GM04504 (cell line): ENCODE results near the gene ISLR.
A peak's percentile ranks its signal among the peaks of the same experiment; 100 is the strongest.

Source experiments
- DNase-seq: peaks from one replicate; pipeline ENCODE4 v3.0.0-alpha.2; 2012; ENCODE audit warnings: low read depth

ISLR gene, protein sequence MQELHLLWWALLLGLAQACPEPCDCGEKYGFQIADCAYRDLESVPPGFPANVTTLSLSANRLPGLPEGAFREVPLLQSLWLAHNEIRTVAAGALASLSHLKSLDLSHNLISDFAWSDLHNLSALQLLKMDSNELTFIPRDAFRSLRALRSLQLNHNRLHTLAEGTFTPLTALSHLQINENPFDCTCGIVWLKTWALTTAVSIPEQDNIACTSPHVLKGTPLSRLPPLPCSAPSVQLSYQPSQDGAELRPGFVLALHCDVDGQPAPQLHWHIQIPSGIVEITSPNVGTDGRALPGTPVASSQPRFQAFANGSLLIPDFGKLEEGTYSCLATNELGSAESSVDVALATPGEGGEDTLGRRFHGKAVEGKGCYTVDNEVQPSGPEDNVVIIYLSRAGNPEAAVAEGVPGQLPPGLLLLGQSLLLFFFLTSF

GRCh38 chr15:74173380-74174218 lies at the start of gene ISLR:
TSS of gene ISLR (plus strand) at chr15:74173710. CDS start at chr15:74174859, 1,149 bp downstream.
- no peak for DNase-seq

- no peak for DNase-seq
These were observed 49.3 kb upstream of the ISLR start for GRCh38 chr15:74124196-74124595.

DNA sequence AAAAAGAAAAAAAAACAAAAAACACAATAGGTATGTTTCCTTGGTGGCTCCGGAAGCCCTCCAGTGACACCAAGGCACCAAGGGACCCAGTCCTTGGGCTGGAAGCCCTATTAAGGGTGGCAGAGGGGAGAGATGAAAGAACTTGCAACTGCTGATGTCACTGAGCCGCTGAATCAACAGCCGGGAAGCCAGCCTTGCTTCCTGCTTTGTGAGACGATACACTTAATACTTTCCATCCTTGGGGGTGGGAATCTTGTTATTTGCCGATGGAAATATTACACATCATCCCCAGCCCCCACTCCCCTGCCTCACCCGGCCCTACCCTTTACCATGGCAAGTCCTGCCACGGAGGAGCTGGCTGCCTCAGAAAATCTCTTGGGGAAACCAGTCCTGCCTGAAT lies 48.8 kb upstream of the ISLR start:
- DNase-seq, result no peak

DNA sequence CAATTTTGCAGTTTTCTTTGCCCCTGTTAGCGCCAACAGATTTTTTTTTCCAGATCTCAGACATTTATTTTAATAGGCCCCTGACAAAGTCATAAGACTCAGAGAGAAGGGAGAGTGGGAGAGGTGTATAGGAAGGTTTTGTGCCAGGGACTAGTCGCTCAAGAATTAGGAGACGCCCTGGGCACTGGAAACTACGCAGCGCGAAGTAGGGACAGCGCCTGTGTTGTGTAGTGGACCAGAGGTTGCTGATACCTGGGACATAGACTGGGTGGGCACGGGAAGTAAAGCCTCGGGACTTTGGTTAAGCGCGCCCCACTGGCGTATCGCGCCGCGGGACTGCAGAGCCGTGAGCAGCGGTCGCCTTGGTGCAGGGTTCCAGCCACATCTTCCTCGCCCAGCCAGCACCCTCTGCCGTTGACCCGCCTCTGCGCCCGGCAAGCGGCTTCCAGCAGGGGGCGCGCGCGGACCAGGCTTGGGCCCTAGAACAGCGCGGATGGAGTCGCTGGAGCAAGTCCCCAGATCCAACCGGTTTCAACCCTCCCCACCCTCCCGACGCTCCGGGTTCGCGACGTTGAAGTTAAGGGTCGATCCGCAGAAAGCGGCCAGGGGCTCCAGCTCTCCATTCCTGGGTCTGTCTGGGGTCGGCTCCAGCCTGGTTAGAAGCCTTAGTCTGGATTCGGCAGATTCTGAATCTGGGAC lies 46.1 kb upstream of the ISLR start:
- peak; percentile 62 for DNase-seq

GRCh38 chr15:74127954-74128784 lies 45.3 kb upstream of the ISLR start:
- DNase-seq, result no peak

- no peak for DNase-seq
These were observed 44.5 kb upstream of the ISLR start for GRCh38 chr15:74128785-74129585.

DNA sequence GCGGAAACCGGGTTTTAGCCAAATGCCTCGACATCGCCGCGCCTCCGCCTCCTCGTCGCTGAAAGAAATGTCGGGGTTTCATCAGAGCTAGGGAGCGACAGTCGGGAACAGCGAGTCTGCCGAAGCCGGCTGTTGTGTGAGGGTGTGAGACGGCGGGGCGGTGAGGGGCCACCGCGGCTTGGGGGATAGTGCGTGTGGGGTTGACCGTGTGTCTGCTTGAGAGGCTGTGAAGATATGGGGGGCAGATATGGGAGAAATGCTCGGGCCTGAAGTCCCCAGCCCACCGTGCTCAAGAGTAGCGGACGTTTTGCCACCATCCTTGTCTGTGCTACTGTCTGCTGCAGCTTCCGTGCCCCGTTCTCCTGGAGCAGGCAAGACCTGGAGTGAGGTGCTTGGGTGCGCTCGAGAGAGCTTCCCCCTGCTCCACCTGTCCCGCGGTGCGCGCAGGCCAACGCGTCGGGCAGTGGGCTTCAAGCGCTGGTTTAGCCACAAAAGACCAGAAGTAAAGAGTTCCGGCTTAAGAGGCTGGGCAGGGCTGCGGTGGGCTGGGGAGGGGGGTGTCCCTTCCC lies 43.8 kb upstream of the ISLR start:
- DNase-seq, result no peak

GRCh38 chr15:74130155-74130848 lies 43.2 kb upstream of the ISLR start, which contains the start of gene ISLR2:
TSS of gene ISLR2 (plus strand) at chr15:74130586. CDS start at chr15:74132755, 2,169 bp downstream.
- no peak for DNase-seq

DNA sequence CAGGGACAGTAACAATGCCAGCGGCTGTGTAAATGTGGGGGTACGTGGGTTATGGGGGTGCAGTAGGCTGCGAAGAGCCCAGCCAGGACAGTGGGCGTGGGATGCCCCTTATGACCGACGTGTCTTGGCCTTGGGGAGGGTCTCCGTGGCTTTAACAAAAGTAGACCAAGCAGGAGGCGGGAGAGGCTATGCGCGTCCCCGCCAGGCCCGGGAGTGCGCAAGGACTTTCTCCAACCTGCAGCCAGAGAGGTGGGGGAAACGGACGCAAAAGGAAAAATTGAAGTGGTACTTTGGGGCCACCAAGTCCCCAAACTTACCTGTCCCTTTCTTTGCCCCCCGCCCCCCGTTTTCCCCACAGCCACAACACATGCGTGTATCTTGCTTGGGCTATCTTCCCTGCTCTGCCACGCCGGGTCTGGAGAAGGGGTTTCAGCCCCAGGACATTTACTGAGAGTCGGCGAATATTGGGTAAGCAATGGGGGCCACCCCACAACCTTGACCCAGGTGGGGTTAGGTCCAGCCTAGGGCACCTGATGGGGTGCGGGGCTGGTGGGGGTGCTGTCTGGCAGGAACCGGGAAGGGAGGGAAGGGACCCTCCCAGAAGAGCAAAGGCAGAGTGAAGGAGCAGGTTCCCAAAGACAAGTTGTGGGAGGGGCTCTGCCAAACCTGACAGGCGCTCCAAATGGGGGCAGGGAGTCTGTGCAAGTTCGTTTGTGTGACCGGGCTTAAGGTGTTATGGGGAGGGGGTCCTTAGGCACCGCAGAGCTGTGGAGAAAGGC lies 42.5 kb upstream of the ISLR start:
- DNase-seq, result no peak

GRCh38 chr15:74131628-74132413 lies 41.7 kb upstream of the ISLR start:
- DNase-seq, result no peak

DNA sequence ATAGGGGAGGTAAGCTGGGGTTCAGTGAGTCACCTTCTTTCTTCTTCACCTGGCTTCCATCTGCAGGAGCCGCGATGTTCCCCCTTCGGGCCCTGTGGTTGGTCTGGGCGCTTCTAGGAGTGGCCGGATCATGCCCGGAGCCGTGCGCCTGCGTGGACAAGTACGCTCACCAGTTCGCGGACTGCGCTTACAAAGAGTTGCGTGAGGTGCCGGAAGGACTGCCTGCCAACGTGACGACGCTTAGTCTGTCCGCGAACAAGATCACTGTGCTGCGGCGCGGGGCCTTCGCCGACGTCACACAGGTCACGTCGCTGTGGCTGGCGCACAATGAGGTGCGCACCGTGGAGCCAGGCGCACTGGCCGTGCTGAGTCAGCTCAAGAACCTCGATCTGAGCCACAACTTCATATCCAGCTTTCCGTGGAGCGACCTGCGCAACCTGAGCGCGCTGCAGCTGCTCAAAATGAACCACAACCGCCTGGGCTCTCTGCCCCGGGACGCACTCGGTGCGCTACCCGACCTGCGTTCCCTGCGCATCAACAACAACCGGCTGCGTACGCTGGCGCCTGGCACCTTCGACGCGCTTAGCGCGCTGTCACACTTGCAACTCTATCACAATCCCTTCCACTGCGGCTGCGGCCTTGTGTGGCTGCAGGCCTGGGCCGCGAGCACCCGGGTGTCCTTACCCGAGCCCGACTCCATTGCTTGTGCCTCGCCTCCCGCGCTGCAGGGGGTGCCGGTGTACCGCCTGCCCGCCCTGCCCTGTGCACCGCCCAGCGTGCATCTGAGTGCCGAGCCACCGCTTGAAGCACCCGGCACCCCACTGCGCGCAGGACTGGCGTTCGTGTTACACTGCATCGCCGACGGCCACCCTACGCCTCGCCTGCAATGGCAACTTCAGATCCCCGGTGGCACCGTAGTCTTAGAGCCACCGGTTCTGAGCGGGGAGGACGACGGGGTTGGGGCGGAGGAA lies 40.5 kb upstream of the ISLR start:
- no peak for DNase-seq

- no peak for DNase-seq
These were observed 39.7 kb upstream of the ISLR start for GRCh38 chr15:74133694-74134386.

DNA sequence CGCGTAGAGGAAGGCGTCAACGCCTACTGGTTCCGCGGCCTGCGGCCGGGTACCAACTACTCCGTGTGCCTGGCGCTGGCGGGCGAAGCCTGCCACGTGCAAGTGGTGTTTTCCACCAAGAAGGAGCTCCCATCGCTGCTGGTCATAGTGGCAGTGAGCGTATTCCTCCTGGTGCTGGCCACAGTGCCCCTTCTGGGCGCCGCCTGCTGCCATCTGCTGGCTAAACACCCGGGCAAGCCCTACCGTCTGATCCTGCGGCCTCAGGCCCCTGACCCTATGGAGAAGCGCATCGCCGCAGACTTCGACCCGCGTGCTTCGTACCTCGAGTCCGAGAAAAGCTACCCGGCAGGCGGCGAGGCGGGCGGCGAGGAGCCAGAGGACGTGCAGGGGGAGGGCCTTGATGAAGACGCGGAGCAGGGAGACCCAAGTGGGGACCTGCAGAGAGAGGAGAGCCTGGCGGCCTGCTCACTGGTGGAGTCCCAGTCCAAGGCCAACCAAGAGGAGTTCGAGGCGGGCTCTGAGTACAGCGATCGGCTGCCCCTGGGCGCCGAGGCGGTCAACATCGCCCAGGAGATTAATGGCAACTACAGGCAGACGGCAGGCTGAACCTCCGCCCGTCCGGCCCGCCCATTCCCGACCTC lies 39.0 kb upstream of the ISLR start:
- DNase-seq, result no peak

DNA sequence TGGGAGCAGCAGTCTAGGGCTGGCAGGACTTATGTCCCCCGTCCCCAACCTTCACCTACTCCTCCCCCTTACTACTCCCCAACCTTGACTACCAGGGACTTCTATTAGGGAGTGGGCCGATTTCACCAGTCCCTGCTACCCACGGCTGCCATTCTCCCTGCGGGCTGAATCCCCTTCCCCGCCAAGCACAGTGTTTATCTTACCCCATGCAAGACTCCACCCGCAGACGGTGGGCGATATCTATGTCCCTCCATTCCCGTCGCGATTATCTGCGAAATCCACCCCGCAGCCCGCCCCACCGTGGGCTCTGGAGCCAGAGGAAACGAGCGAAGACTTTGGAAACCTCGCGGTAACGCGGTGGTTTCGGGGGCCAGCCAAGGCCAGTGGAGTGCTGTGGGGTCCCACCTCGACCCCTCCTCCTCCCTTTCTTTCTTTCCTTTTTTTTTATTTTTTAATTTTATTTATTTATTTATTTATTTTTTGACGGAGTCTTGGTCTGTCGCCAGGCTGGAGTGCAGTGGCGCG lies 38.4 kb upstream of the ISLR start:
- DNase-seq, result no peak

GRCh38 chr15:74136540-74136813 lies 37.0 kb upstream of the ISLR start:
- DNase-seq, result no peak
